GM18858 (cell line): ENCODE data around the gene DSG1.
"Not testable (repeated sequence)": the region's sequence is repeated elsewhere in the genome, so short reads cannot be mapped to it uniquely, and the experiment has no call there.

Experiments
- ATAC-seq: cut with Tn5 transposase; IDR thresholded peaks from one replicate; pipeline ENCODE4 v1.9.1; 2021; ENCODE audit not compliant: unreplicated experiment

DSG1 gene

DNA sequence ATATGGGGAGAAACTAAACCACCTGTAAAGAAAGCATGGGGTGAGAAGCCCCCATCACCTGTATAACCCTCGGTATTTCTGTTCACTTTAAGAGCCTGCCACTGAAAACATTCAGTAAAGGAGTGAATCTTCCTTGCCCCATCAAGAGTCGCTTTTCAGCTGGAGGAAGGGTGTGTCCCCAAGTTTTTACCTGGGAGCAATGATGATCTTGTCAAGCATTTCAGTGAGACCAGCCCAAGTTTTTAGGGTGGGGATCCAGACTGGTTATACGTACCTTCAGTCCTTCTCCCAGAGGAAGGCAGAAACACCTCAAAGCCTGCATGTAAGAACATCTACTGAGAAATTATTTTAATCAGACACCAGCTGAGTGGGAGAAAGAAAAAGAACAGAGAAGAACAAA, at the start of gene DSG1:
Gene DSG1 (plus strand): TSS at position 301 of the 400 bp plus-strand sequence. CDS start 141 bp downstream, outside the sequence.
- ATAC-seq, result no peak

DNA sequence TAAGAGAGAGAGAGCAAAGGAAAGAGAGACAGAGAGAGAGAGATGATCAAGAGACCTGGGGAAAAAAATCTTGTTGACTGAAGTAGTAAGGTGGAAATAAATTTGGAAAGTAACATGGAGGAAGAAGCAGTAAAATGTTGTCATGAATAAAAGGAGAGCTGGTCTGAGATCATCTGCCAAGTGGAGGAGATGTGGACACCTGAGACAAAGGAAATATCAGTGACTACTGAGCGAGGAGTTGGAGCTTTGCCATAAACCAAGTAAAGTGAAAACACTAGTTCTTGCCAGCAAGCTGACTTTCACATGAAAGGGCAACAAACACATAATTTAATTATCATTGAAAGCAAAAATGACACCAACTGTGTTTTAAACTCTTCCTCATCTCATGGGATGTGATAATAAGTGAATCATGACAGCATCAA, 49.0 kb upstream of the DSG1 start:
- ATAC-seq, result no peak

DNA sequence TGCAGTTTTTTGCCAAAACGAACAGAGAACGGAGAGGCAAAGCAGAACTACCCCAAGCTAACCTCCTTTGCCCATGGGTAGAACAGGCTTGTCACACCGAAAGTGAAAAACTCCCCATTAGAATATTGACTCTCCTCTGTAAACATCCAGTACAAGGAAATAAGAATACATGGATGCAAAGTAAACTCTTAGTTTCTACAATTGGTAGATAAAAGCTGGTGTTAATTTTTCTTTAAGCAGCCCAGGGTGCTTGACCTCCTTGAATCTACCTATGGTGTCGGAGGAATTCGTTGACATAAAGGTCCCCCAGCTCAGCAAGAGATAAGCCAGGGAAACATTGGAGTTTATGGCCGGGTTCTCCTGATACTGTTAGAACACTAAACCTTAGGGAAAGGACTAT, 48.4 kb upstream of the DSG1 start:
- ATAC-seq, result no peak

DNA sequence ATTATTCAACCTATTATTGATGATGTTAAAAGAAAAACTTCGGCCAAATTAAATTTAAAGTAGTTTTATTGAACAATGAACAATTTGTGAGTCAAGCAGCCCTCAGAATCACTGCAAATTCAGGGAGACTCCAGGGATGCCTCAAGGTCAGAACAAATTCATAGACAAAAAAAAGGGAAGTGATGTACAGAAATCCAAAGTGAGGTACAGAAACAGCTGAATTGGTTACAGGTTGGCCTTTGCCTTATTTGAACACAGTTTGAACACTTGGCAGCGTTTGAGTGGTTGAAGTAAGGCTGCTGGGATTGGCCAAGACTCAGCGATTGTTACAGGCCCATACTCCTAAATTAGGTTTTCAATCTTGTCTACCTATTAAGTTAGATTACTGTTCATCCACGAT, 47.4 kb upstream of the DSG1 start:
- no peak for ATAC-seq

DNA sequence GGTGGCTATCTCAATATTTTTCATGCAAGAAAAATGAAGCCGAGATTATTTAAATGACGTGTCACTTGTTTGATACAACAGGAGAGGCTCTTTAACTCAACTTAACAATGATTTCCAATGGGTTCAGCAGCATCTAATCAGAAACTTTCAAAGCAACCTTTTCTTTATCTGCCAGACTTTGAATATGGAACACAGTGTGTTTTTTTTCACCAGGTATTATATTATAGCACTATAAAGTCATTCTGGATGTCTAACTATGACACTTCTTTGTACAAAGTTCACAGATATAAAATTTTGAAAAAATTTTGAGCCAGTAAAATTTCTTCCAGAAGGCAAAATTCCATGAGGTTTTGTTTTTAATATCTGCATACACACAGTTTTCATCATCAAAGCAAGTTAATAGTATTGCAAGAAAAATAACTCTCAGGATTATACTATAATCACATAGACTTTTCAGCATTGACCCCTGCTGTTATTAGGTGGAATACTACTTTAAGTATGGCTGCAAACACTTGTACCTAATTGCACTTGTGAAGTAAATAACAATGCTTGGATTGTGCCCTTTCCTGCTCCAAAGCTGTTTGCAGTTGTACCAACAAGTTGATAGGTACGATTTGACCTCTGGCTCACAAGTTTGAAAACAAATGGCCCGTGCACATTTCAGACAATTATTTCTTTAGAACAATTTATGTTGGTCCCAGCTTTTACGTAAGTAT, 44.0 kb upstream of the DSG1 start:
- ATAC-seq, result no peak

DNA sequence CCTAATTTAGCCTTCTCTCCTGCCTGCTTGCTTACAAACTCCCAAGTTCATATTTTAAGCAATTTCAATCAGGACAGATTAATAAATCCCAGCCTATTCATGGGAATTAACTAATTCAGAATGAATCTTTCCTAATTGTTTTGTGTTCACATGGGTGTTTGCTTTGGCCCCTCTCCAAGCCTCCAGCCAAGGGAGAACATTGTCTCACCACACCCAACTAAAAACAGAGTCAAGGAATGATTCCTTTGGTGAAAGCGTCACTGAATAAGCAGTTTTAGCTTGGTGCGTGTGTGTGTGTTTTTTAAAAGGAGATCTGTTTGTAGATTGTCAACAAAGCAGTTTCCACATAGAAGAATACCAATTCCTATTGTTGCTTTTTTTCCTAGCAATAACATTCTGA, 43.0 kb upstream of the DSG1 start:
- no peak for ATAC-seq

DNA sequence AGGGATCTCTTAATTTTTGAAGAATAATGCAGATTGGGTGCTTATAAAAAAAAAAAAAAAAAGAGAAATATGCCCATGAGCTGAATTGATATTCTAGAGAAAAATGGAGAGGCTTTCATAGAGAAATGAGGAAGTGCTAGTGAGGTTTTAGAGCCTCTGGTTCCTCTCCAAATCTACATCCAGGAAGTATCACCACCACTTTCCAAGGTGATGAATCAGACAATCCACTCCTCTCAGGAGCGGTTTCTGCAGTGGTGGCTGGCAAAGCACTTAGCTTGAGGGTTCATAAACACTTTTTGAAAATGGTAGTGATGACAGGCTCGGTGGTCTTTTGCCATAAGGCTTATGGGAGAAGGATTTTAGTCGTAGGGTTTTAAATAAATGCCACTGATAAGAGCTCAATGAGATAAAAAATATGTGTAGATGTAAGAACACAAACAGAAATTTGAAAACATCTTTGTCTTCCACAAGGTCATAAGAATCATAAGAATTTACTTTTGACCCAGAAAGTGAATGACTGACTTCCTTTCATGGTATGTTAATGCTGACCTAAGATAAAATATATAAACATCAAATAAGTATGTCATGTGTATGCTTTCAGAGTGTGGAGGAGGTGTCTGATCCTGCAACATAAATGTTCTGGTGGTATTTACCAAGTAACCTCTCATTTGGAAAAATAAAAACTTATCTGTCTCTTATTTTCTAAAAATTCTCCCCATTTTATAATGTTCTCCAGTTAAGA, 42.1 kb upstream of the DSG1 start:
- ATAC-seq, result no peak

DNA sequence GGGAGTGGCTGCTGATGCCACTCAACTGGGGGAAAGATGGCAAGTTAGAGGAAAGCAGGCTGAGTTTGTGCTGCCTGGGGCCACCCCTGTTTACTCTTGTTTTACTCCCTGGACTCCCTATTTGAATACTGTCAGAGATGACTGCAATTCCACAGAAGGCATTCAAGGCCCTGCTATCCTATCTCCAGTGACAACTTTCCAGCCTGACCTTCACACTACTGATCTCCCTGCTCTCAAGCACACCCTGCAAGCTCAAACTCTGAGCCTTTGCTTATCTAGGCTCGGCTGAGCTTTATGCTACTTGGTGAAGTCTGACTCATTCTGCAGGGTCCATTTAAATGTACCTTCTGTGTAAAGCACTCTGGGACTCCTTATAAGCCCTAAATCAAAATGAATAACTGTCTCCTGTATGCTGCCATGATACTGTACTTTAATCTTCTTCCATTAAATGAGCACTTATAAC, 39.3 kb upstream of the DSG1 start:
- ATAC-seq, result no peak

DNA sequence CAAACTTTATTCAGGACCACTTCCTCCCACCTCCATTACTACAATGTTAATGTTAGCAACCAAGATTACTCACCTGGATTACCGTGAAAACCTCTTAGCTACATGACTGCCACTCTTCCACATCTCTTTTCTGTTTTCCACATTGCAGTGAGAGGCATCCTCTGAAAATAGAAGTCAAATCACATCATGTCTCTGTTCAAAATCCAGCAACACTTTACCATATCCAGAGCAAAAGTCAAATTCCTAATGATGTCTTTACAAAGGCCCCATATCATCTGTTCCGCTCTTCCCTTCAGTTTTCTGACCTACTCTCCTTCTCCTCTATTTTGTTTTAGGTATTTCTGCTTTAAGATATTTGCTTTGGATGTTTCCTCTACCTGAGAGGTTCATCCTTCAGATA, 37.5 kb upstream of the DSG1 start:
- no peak for ATAC-seq

DNA sequence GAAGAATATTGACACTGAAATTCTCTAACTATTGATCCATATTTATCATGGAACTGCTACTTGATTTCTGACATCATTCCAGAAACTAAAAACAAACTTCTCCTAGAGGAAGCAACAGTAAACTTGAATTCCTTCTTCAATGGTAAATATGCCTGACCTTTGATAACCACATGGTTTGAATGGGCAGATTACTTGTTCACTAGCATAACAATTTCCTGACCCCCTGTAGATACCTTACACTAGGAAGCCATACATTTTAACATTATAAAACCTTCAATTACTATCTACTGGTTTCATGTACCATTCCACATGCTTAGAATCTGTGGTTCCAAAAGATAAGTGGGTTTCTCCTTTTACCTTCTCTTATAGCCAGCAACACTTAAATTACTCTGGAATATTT, 36.5 kb upstream of the DSG1 start:
- ATAC-seq, result no peak

DNA sequence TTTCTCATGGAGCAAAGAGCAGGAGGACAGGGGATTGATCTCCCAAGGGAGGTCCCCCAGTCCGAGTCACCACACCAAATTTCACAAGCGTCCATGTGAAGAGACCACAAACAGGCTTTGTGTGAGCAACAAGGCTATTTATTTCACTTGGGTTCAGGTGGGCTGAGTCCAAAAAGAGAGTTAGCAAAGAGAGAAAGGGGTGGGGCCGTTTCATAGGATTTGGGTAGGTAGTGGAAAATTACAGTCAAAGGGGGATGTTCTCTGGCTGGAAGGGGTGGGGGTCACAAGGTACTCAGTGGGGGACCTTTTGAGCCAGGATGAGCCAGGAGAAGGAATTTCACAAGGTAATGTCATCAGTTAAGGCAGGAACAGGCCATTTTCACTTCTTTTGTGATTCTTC, 28.5 kb upstream of the DSG1 start:
- ATAC-seq, result not testable (repeated sequence)

DNA sequence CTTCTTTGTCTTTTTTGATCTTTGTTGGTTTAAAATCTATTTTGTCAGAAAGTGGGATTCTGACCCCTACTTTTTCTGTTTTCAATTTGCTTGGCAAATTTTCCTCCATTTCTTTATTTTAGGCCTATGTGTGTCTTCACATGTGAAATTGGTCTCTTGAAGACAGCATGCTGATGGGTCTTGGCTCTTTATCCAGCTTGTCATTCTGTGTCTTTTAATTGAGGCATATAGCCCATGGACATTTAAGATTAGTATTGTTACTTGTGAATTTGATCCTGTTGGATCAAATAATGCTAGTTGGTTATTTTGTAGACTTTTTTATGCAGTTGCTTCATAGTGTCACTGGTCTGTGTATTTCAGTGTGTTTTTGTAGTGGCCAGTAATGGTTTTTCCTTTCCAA, 26.3 kb upstream of the DSG1 start:
- no peak for ATAC-seq

DNA sequence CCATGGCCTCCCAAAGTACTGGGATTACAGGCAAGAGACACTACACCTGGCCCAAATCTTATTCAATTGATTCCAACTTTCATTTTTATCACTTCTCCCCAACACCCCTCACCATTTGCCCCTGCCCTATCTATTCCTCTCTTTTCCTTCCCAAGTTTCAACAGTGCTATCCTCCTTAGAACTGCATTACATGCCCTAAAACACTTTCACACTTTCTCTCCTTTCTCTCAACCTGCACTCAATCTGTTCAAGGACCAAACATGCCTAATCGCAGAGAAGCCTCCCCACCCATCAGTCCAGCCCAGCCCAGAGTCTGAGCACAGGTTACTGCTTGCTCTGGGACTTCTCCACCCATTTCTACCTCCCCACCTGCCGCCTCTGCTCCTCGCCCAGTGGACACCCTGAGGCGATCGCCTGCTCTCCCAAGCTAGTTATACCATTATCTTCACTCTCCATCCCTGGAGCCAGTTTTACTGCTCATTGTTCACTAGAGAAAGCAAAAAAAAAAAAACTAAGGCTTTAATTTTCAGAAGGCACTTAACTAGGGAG, 23.7 kb upstream of the DSG1 start:
- ATAC-seq, result no peak

DNA sequence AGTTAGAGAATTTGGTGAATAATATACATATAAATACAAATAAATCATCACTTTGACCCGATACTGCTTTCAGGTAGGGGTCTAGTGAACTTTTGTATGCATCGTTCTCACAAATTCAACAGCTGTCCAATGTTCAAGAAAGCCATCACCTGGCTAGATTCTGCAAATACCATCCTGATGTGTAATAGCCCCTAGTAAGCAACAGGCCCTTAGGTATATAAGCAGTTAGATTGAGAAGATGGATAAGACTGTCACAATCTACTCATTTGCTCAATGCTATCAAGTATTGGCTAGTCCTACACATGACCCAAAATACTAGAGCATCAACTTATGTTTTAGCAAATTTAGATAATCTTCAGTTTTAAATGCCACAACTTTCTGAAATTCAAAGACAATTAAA, 20.7 kb upstream of the DSG1 start:
- no peak for ATAC-seq

DNA sequence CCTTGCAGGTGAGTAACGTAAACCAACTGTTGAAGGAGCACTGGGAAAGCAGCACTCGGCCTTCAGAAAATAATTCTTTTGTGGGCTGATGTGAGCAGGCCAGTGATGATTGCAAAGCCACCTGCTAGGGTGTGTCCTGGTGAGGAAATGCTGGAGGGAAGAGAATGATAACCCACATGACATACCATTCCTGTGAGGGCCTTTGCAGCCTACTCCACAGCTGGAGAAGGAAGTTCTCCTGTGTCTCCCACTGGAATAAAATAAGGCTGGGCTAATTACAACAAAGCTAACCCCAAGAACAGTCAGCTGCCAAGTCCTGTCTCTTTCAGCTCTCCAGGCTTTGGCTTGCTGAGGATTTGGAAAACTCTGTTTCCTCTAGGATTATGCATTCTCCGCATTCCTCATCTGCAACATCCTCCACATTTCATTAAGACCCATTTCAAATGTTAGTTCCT, 16.7 kb upstream of the DSG1 start:
- no peak for ATAC-seq

DNA sequence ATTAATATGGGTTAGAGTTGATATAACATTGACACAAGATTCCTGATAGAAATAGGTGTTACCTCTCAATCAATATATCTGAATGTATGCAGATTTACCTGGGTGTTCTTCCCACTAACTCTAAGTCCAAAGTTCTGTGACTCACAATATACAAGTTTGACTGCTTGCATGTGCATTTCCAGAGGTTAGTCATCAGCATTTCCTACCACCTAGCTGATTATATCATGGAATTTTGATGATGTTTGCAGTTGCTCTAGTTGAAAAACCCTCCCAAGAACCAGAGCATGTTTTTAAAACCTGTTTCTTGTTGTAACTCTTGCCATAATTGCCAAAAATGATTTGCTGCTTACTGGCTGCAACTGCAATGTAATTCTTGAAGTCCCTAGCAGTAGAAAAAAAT, 15.0 kb upstream of the DSG1 start:
- no peak for ATAC-seq

DNA sequence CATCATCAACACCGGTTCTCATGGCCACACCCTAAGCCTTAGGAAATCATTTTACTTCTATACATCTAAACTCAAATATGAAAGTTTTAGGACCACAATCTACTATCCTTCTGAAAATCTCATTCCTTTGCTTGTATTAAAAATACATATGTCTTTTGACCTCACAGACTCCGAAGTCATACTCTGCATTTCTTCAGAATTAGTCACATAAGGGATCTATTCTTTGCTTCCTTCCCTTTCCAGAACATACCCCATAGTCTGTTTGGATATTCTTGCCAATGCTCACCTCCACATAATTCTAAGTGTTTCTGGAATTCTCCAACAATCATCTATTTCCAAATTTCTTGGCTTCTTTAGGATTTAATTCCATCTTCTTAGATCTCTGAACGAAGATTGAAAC, 14.2 kb upstream of the DSG1 start:
- ATAC-seq, result no peak

DNA sequence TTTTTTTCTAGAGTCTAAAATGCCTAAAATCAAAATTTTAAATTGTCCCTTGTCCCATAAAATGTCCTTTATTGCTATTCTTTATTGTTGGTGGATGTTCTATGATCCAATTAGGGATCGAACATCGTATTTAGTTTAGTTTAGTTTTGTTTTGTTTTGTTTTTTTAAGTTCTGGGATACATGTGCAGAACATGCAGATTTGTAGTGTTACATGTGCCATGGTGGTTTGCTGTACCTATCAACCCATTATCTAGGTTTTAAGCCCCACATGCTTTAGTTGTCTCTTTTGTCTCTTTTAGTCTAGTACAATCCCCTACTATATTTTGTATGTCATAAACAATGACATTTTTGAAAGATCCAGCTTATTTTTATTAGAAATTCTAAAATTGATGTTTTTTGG, 8.8 kb upstream of the DSG1 start:
- no peak for ATAC-seq

DNA sequence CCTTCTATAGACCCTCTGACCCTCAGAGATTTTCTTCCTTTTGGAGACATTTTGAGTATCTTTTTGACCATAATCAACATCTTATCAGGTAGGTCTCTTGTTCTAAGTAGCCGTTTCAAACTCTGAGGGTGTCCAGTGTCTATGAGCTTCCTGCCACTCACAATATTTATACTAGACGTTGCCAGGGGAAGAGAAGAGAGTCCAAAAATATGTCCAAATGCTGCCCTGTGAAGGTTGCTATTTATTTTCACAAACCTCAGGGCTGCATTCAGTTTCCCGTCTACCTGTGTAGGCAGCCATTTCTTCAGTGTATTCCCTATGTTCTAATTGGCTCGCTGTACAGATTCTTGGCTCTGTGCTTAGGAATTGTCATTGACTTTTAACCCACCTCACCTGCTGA, 986 bp upstream of the DSG1 start:
- ATAC-seq, result no peak

DNA sequence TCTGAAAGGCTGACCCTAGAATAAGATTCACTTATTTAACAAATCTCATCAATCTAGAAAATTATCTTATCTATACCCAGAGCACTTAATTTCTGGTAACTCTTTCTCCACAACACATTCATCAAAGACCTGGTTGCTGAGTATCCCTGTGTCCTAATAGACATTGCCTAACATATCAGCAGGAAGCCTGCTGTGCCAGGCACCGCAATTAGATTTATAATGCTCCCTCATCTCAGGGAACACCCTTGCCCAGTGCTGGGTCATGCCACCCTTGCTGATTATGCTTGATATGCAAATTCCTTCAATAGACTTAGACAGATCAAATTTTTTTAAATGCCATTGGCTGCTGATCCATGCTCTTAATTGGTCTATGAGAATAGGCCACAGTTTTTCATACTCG, 3.8 kb downstream of the DSG1 start:
- ATAC-seq, result no peak

DNA sequence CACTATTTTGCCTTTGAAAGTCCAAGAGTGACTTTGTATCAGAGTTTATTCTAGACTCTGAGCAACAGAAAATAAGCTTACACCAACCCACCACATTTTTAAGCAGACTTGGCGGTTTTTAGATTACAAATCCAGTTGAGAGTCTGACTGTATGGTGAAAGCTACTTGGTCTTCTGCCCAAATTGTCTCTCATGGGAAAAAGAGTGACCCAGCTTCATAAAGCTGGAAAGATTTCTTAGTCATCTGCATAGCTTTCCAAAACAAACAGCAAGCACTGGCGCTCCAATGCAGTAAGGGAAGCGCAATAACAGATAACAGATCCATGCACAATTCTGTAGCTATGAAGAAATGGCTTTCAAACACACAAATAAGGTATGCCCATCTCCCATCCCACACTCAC, 7.1 kb downstream of the DSG1 start:
- no peak for ATAC-seq

DNA sequence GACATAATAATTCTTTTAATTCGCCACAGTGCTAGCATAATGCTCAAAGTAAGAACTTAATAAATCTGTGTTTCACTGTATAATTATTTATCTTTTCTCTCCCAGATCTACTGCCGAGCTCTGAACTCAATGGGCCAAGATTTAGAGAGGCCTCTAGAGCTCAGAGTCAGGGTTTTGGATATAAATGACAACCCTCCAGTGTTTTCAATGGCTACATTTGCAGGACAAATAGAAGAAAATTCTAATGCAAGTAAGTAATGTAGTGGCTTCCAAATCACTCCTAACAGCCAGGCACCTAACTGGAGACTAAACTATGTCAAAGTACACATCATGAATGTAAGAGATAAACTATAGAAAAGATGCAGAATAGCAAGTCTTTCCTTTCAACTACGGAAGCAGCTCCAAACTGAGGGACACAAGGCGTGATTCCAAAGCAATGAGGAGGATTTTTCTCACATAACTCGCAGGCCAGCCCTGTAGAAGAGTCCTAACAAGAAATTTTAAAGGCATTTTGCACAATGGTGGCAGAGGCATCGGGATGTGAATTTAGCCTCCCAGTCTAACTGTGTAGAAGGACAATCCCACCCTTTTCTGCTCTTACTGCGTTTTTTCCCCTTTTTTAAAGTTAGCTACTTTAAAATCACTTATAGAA, 12.0 kb downstream of the DSG1 start:
- no peak for ATAC-seq
